DMS153 treated with DMSO at 0.1 percent for 48 hours (cell line): ENCODE measurements around the gene FXYD4.
A peak's percentile ranks its signal among the peaks of the same experiment; 100 is the strongest.
"Not testable (repeated sequence)": the region's sequence is repeated elsewhere in the genome, so short reads cannot be mapped to it uniquely, and the experiment has no call there.

ENCODE experiments used
- DNase-seq: peaks from one replicate; lab custom pipeline; 2025; ENCODE audit not compliant: unreplicated experiment; lab: John Stamatoyannopoulos, UW

FXYD4 gene

DNA sequence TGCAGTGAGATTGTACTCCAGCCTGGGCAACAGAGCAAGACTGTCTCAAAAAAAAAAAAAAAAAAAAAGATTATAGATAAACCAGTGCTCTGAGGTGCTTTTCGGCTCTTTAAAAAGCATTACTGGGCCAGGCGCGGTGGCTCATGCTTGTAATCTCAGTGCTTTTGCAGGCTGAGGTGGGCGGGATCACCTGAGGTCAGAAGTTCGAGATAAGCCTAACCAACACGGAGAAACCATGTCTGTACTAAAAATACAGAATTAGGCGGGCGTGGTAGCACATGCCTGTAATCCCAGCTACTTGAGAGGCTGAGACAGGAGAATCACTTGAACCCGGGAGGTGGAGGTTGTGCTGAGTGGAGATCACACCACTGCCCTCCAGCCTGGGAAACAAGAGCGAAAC, 44.1 kb downstream of the FXYD4 start:
- DNase-seq, result no peak

DNA sequence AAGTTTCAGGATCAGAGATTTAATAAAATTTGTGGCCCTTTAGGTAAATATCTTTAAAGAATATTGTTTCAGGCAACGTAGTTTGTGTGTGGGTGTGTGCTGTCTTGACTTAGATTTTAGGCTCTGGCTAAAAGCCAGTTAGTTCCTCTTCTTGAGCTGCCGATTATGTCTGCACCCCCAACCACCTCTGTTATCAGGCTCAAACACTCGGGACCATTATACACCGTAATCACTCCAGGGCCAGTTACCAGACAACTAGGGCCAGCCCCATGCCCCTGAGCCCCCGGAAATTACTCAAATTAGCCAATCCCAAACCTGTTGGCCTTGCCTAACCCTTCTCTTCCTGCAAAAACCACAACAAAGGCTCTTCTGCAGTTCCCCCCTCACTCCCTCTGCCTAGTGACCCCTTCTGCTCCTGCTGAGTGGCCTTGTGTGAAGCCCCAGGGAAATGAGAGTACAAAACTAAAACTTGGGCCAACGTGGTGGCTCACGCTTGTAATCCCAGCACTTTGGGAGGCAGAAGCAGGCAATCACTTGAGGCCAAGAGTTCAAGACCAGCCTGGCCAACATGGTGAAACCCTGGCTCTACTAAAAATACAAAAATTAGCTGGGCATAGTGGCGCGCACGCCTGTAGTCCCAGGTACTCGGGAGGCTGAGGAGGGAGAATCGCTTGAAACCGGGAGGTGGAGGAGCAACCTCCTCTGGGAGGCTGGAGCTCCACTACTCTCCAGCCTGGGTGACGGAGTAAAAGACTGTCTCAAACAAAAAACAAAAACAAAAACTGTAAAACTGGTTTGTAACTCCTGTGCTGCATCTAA, 46.7 kb downstream of the FXYD4 start:
- DNase-seq, result no peak

DNA sequence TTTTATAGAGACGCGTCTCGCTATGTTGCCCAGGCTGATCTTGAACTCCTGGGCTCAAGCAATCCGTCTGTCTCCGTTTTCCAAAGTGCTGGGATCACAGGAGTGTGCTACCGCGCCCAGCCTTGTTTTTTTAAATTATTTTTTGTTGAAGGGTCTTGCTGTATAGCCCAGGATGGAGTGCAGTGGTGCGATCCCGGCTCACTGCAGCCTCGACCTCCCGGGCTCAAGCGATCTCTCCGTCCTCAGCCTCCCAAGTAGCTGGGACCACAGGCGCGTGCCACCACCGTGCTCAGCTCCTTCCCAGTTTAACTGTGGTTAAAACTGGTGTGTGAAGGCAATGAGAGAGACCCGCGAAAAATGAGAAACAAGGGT, 48.5 kb downstream of the FXYD4 start:
- DNase-seq, result no peak

DNA sequence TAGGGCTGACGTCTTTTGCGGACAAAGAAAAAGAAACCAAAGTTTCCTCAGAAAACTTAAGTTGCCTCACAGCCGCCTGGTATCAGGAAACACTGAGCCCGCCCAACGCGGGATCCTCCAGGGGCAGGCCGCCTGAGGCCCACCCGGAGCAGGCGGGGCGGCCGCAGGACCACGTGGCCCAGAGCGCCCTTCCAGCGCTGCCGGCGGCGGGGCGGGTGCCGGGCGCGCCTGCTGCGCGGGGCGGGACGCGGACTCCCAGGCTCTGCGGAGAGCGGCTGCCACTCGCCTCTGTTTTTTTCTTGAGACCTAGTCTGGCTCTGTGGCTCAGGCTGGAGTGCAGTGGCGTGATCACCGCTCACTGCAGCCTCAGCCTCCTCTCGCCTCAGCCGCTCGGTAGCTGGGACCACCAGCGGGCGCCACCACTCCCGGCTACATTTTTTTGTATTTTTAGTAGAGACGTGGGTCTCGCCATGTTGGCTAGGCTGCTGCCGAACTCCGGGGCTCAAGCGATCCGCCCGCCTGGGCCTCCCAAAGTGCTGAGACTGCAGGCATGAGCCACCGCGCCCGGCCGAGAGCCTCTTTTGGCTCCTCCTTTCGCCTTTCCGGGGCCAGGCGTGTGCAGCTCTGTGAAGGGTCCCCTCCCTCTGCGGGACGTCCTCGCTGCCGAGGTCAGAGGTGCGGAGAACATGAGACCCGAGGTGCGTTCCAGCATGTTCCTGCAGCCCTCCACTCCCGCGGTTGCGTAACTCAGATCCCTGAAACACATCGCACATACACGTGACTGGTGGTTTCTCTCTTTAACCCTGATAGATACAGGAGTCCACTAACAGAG, 49.1 kb downstream of the FXYD4 start:
- DNase-seq, result peak; percentile 40

DNA sequence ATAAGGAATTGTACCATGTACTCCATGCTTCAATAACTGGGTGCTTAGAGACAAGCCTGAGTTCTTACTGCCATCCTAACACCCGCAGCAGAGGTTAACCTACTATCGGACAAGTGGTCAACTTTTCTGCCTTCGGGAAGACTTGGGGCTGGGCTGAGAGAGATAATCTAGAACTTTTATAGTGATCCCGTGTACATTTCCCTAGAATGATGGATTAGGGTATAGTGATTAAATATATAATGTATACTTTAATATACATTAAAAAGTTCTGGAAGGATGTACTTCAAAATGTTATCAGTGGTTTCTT, 49.7 kb downstream of the FXYD4 start:
- no peak for DNase-seq

DNA sequence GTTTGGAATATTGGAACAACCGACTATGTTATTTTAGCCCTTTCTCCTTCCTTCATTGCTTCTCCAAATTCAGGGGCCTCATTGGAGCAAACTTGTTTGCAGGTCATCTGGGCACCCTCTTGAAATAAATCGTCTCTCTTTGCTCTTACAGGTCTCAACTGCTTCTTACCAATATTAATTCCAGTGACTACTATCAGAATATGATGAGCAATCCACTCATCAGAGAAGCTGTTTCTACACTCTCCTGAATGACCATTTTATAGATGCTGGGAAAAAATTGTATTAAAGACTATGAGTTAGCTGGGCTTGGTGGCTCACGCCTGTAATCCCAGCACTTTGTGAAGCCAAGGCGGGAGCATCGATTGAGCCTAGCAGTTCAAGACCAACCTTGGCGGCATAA, 50.1 kb downstream of the FXYD4 start:
- DNase-seq, result no peak

DNA sequence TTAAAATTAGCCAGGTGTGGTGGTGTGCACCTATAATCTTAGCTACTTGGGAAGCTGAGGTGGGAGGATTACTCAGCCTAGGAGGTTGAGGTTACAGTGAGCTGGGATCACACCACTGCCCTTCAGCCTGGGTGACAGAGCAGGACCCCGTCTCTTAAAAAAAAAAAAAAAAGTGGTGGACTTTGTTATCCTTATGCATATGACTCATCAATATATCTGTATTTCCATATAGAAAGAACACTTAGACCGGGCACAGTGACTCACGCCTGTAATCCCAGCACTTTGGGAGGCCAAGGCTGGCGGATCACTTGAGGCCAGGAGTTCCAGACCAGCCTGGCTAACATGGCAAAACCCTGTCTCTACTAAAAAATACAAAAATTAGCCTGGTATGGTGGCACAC, 50.5 kb downstream of the FXYD4 start:
- DNase-seq, result not testable (repeated sequence)

DNA sequence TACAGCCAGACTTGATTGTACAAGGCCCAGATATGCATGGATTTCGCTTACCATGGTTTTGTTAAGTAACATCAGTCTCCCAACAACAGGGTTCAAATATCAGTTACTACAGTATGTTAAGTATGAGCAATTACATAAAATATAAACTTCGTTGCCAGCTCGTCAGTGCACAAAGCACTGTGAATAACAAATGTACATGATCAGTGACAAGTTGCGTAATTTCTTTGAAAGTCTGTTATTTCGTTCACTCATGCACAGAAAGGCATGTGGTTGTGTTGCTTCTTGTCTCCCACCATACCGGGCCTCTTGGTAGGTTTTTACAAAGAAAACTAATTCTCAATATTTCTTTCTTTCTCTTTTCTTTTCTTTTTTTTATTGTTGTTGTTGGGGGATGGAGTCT, 53.0 kb downstream of the FXYD4 start:
- no peak for DNase-seq
